Hepatocyte (in vitro differentiated cells): ENCODE measurements around the gene NEK10.

ENCODE experiments used
- CTCF ChIP-seq: fragments of 200-600 bp; sonication (generic); IDR thresholded peaks from 2 replicates; pipeline ENCODE4 v1.5.1; 2016; ENCODE audit warnings: antibody characterized with exemption, mild to moderate bottlenecking; ENCODE audit not compliant: poor library complexity
- EZH2 ChIP-seq: fragments of 200-600 bp; sonication (generic); IDR thresholded peaks from 2 replicates; pipeline ENCODE4 v1.6.1; 2016; ENCODE audit warnings: antibody characterized with exemption, mild to moderate bottlenecking, borderline replicate concordance
- EZH2phosphoT487 ChIP-seq: fragments of 200-600 bp; sonication (generic); IDR thresholded peaks from one replicate; pipeline ENCODE4 v1.6.1; 2018; ENCODE audit warnings: antibody characterized with exemption, mild to moderate bottlenecking, low read depth, moderate library complexity; ENCODE audit not compliant: unreplicated experiment, severe bottlenecking

- TF ChIP-seq EZH2: no peak
- no peak for TF ChIP-seq CTCF
- no peak for TF ChIP-seq EZH2phosphoT487
Observed at GRCh38 chr3:27252646-27253045, 116.5 kb downstream of the NEK10 start.
